ENCODE data around the gene NT5C2. TPM values are rescaled to one million over a fixed set of nuclear protein-coding genes. Genes with fewer than 3 reads are reported as not detected.

Gene NT5C2
- total and polyA plus RNA-seq, 2 of the 8 experiments (the other 6 are each of a cell fraction or from before 2014, with no cell fraction given), result 35.2 to 106 TPM

GRCh38 chr10:103069453-103070331 lies 123.4 kb downstream of the NT5C2 start (continued):
- TF ChIP-seq TEAD4 (IDR thresholded peaks at IDR 0.05; ENCODE audit: low read depth, low read length) (no peak), ZNF274 (IDR thresholded peaks at IDR 0.05; ENCODE audit: borderline replicate concordance, extremely low read depth, low read length) (no peak), CTBP2 (IDR thresholded peaks at IDR 0.05; ENCODE audit: borderline replicate concordance, insufficient read depth, insufficient read length, low read length) (no peak), RXRA (IDR thresholded peaks at IDR 0.05; ENCODE audit: insufficient read depth, low read depth, low read length) (no peak), PHF8 (conservative IDR thresholded peaks at IDR 0.05; ENCODE audit: low read depth, low read length) (no peak), TAF1 (IDR thresholded peaks at IDR 0.05; ENCODE audit: low read depth, low read length) (no peak), SP1 (IDR thresholded peaks at IDR 0.05; ENCODE audit: low read depth, low read length) (no peak), SIRT6 (IDR thresholded peaks at IDR 0.05; ENCODE audit: low read length) (no peak), SRF (IDR thresholded peaks at IDR 0.05; ENCODE audit: low read depth, low read length) (no peak), YY1 (IDR thresholded peaks at IDR 0.05; ENCODE audit: low read depth, low read length) (0 out of 2 replicates have a peak, but pooled peaks have one; percentile 42), MAFK (IDR thresholded peaks at IDR 0.05; ENCODE audit: low read depth, low read length) (no peak), CTCF (IDR thresholded peaks at IDR 0.05; ENCODE audit: control extremely low read depth in 1 of 3, insufficient read depth in 1 of 3, low read depth in 1 of 3, low read length in 3 of 3) (peak; percentile 69 to 85 (median 73)), SIX5 (IDR thresholded peaks at IDR 0.05; ENCODE audit: low read depth, low read length) (no peak), CBX5 (IDR thresholded peaks at IDR 0.05; ENCODE audit: low read depth, low read length) (no peak)
